Neuronal stem cell (in vitro differentiated cells): ENCODE data around the gene FNDC8.

Source experiments
- DNase-seq: peaks from one replicate; pipeline ENCODE4 v3.0.0-alpha.2; 2013; ENCODE audit warnings: low spot score
- H2AFZ ChIP-seq: one replicate; pipeline ENCODE4 v1.6.1; 2013; ENCODE audit warnings: mild to moderate bottlenecking, low read length, inconsistent platforms
- H2AK5ac ChIP-seq: 2 replicates; pipeline ENCODE4 v1.6.1; 2013; ENCODE audit warnings: low read depth, mild to moderate bottlenecking, inconsistent platforms, low read length, moderate library complexity, mixed read lengths
- H2BK120ac ChIP-seq: 2 replicates; pipeline ENCODE4 v1.6.1; 2013; ENCODE audit warnings: low read depth, mild to moderate bottlenecking, inconsistent platforms, low read length, moderate library complexity, mixed read lengths
- H2BK12ac ChIP-seq: one replicate; pipeline ENCODE4 v1.6.1; 2013; ENCODE audit warnings: low read length, inconsistent platforms
- H2BK15ac ChIP-seq: 2 replicates; pipeline ENCODE4 v1.6.1; 2013; ENCODE audit warnings: mild to moderate bottlenecking, low read length, inconsistent platforms, mixed read lengths
- H2BK5ac ChIP-seq: one replicate; pipeline ENCODE4 v1.6.1; 2013; ENCODE audit warnings: inconsistent platforms, mild to moderate bottlenecking, low read length, moderate library complexity
- H3K14ac ChIP-seq: one replicate; pipeline ENCODE4 v1.6.1; 2013; ENCODE audit warnings: low read length, inconsistent platforms
- H3K18ac ChIP-seq: 2 replicates; pipeline ENCODE4 v1.6.1; 2013; ENCODE audit warnings: low read length, inconsistent platforms
- H3K23ac ChIP-seq: 2 replicates; pipeline ENCODE4 v1.6.1; 2013; ENCODE audit warnings: low read depth, mild to moderate bottlenecking, mixed read lengths, low read length, inconsistent platforms; ENCODE audit not compliant: poor library complexity
- H3K27ac ChIP-seq: replicated peaks from 3 replicates; pipeline ENCODE4 v1.5.1; 2013; ENCODE audit warnings: low read length, inconsistent platforms
- H3K27me3 ChIP-seq, 3 experiments: 2 replicates each; pipeline ENCODE4 v1.6.1; 2013; ENCODE audit warnings: low read length in 3 of 3, mild to moderate bottlenecking in 2 of 3, inconsistent platforms in 1 of 3, low read depth in 1 of 3, mixed read lengths in 1 of 3, moderate library complexity in 1 of 3; ENCODE audit not compliant: control insufficient read depth in 3 of 3, insufficient read depth in 3 of 3
- H3K36me3 ChIP-seq, 2 donors: replicated peaks in 1 of 2; 2 replicates each; pipeline ENCODE4 v1.6.1; 2013; ENCODE audit warnings: low read length in 2 of 2; ENCODE audit not compliant: control insufficient read depth in 2 of 2, insufficient read depth in 2 of 2
- H3K4ac ChIP-seq: 2 replicates; pipeline ENCODE4 v1.6.1; 2013; ENCODE audit warnings: inconsistent platforms, mild to moderate bottlenecking, low read length, moderate library complexity
- H3K4me1 ChIP-seq, 2 donors: 1 replicate in 1 of 2; 2 replicates in 1 of 2; pipeline ENCODE4 v1.6.1; 2013; ENCODE audit warnings: low read length in 2 of 2, low read depth in 1 of 2; ENCODE audit not compliant: control insufficient read depth in 2 of 2, insufficient read depth in 1 of 2
- H3K4me2 ChIP-seq: one replicate; pipeline ENCODE4 v1.6.1; 2013; ENCODE audit warnings: mild to moderate bottlenecking, low read length, inconsistent platforms; ENCODE audit not compliant: insufficient read depth, poor library complexity, severe bottlenecking
- H3K4me3 ChIP-seq, 2 donors: 2 replicates each; pipeline ENCODE4 v1.5.1; 2013; ENCODE audit warnings: low read length in 2 of 2, mild to moderate bottlenecking in 2 of 2, inconsistent platforms in 1 of 2, moderate library complexity in 1 of 2
- H3K79me1 ChIP-seq: one replicate; pipeline ENCODE4 v1.6.1; 2013; ENCODE audit warnings: low read depth, mild to moderate bottlenecking, inconsistent platforms, low read length, moderate library complexity
- H3K9ac ChIP-seq: one replicate; pipeline ENCODE4 v1.6.1; 2013; ENCODE audit warnings: mild to moderate bottlenecking, low read depth, low read length, inconsistent platforms; ENCODE audit not compliant: poor library complexity
- H3K9me3 ChIP-seq, 2 donors: replicated peaks in 1 of 2; 2 replicates each; pipeline versions ENCODE3 to v1.6.1; 2013; ENCODE audit warnings: low read length in 2 of 2, mild to moderate bottlenecking in 2 of 2, inconsistent platforms in 1 of 2, low read depth in 1 of 2, mixed read lengths in 1 of 2, moderate library complexity in 1 of 2; ENCODE audit not compliant: control insufficient read depth in 2 of 2, insufficient read depth in 1 of 2
- H4K8ac ChIP-seq: one replicate; pipeline ENCODE4 v1.6.1; 2013; ENCODE audit warnings: low read depth, mild to moderate bottlenecking, inconsistent platforms, low read length, moderate library complexity
- H4K91ac ChIP-seq: one replicate; pipeline ENCODE4 v1.6.1; 2013; ENCODE audit warnings: low read length, low read depth, mild to moderate bottlenecking, inconsistent platforms; ENCODE audit not compliant: poor library complexity
- WGBS, 2 donors: extraction: QIAGEN DNeasy Blood & Tissue Kit; methylation state at CpG; one replicate each; pipeline ENCODE4 v1.1.7; 2013; ENCODE audit warnings: missing lambda C conversion rate in 2 of 2, mixed read lengths in 1 of 2; ENCODE audit not compliant: insufficient read length in 2 of 2, insufficient replicate concordance in 1 of 2; ENCODE audit errors: extremely low coverage in 2 of 2; 5-methylcytosine and 5-hydroxymethylcytosine counted together

The FNDC8 gene

GRCh38 chr17:35166526-35166925 is 45.1 kb downstream of the FNDC8 start:
- Histone ChIP-seq H3K23ac (no peak overlapping the region), H3K4me2 (no peak overlapping the region), H3K4me3 (no peak overlapping the region), H2BK5ac (no peak overlapping the region), H2BK12ac (no peak overlapping the region), H2BK15ac (no peak overlapping the region), H3K27me3 (peaks cover 0 to 16% (median 0%) of the 10 kb centered on the region in 3 experiments), H3K4ac (no peak overlapping the region), H3K4me1 (no peaks in the 10 kb centered on the region), H3K36me3 (no peaks in the 10 kb centered on the region), H3K9me3 (no peaks in the 10 kb centered on the region), H3K79me1 (no peaks in the 10 kb centered on the region), H3K27ac (no peak overlapping the region), H3K18ac (no peak overlapping the region), H2BK120ac (no peak overlapping the region), H4K91ac (no peak overlapping the region), H2AFZ (no peak overlapping the region), H3K14ac (no peak overlapping the region), H2AK5ac (no peak overlapping the region), H4K8ac (no peak overlapping the region), H3K9ac (no peak overlapping the region)
- no CpG with 5 or more reads among the region's 5 CpGs for WGBS, 2 donors
- no peak for DNase-seq

- Histone ChIP-seq H2BK120ac (no peak overlapping the region), H2BK5ac (no peak overlapping the region), H3K23ac (no peak overlapping the region), H3K79me1 (no peaks in the 10 kb centered on the region), H3K36me3 (no peaks in the 10 kb centered on the region), H3K18ac (no peak overlapping the region), H3K14ac (no peak overlapping the region), H4K8ac (no peak overlapping the region), H3K4ac (no peak overlapping the region), H3K4me3 (no peak overlapping the region), H2BK12ac (no peak overlapping the region), H2BK15ac (no peak overlapping the region), H2AFZ (no peak overlapping the region), H4K91ac (no peak overlapping the region), H3K9me3 (no peaks in the 10 kb centered on the region), H2AK5ac (no peak overlapping the region), H3K4me1 (no peaks in the 10 kb centered on the region), H3K27me3 (peaks cover 0 to 15% (median 0%) of the 10 kb centered on the region in 3 experiments), H3K4me2 (no peak overlapping the region), H3K9ac (no peak overlapping the region), H3K27ac (no peak overlapping the region)
- DNase-seq, result no peak
- no CpG with 5 or more reads among the region's 3 CpGs for WGBS, 2 donors
Measured at GRCh38 chr17:35167046-35167445, 45.6 kb downstream of the FNDC8 start.

- Histone ChIP-seq H4K91ac (no peak overlapping the region), H2BK12ac (no peak overlapping the region), H2BK120ac (no peak overlapping the region), H3K27ac (no peak overlapping the region), H3K14ac (no peak overlapping the region), H3K9ac (no peak overlapping the region), H3K4me3 (no peak overlapping the region), H2AK5ac (no peak overlapping the region), H3K4me2 (no peak overlapping the region), H4K8ac (no peak overlapping the region), H3K79me1 (no peaks in the 10 kb centered on the region), H2BK5ac (no peak overlapping the region), H2AFZ (no peak overlapping the region), H3K36me3 (no peaks in the 10 kb centered on the region), H3K4me1 (no peaks in the 10 kb centered on the region), H3K4ac (no peak overlapping the region), H3K23ac (no peak overlapping the region), H3K27me3 (peaks cover 0 to 12% (median 0%) of the 10 kb centered on the region in 3 experiments), H3K9me3 (no peaks in the 10 kb centered on the region), H3K18ac (no peak overlapping the region), H2BK15ac (no peak overlapping the region)
- no peak for DNase-seq
- no CpG with 5 or more reads among the region's 1 CpG for WGBS, 2 donors
Measured at GRCh38 chr17:35167666-35168065, 46.3 kb downstream of the FNDC8 start.

- no peak for DNase-seq
- no peak overlapping the region for H2AFZ ChIP-seq
Measured at GRCh38 chr17:35169835-35170363, 48.5 kb downstream of the FNDC8 start.

More at GRCh38 chr17:35169835-35170363, 48.5 kb downstream of the FNDC8 start:
- peaks cover 0 to 8% (median 0%) of the 10 kb centered on the region in 3 experiments for H3K27me3 ChIP-seq
- peak overlapping the region; percentile 75 for H3K23ac ChIP-seq
- no peaks in the 10 kb centered on the region for H3K4me1 ChIP-seq
- no peak overlapping the region for H2BK5ac ChIP-seq
- H3K36me3 ChIP-seq, result no peaks in the 10 kb centered on the region
- no peak overlapping the region for H3K18ac ChIP-seq
- peak overlapping the region; percentile 56 for H4K91ac ChIP-seq
- no peak overlapping the region for H4K8ac ChIP-seq
- peak overlapping the region; percentile 35 for H2BK120ac ChIP-seq
- no peak overlapping the region for H2BK12ac ChIP-seq
- no peak overlapping the region for H2BK15ac ChIP-seq
- H3K14ac ChIP-seq, result no peak overlapping the region
- no peak overlapping the region for H3K4me2 ChIP-seq
- no peak overlapping the region for H3K4ac ChIP-seq
- H2AK5ac ChIP-seq, result peak overlapping the region; percentile 46
- H3K9me3 ChIP-seq, result no peaks in the 10 kb centered on the region
- H3K79me1 ChIP-seq, result no peaks in the 10 kb centered on the region
- no peak overlapping the region for H3K4me3 ChIP-seq
- H3K9ac ChIP-seq, result peak overlapping the region; percentile 51
- WGBS, 2 donors, result no CpG with 5 or more reads among the region's 17 CpGs
- no peak overlapping the region for H3K27ac ChIP-seq
